Cerebellar nuclear complex (tissue), 1 donor: ENCODE results near the gene CD63.

Experiments used
- DNase-seq, 2 experiments: peaks; one replicate each; lab custom pipeline; 2025; lab: John Stamatoyannopoulos, UW

The CD63 gene

GRCh38 chr12:55739025-55739378, 10.2 kb upstream of the CD63 start:
- no peak for DNase-seq

- DNase-seq = peak; percentile 5 to 72
Observed at GRCh38 chr12:55738123-55739024, 9.6 kb upstream of the CD63 start.

DNA sequence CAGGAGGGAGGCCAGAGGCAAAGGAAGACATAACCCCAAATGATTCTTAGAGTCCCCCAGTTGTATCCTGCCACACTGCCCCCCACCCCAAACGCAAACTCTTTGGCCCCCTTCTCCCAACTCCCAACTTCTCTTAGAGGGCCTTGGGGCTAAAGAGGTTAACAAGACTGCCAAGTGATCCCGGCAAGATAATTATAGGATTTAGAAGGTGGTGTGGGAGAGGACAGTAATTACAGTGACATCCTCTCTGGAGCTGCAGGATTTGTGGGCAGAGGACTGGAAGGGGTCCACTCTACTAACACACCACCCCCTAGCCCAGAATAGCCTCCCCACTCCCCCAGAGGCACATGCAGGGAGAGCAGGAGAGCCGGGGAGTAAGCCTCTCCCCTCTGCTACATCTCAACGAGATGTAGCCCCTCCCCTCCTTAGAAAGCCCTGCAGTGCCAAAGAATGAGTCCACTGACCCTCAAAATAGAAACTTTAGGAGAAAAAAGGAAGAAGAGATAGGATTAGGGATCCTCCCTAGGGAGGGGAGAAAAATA, 8.8 kb upstream of the CD63 start:
- DNase-seq = no peak

DNA sequence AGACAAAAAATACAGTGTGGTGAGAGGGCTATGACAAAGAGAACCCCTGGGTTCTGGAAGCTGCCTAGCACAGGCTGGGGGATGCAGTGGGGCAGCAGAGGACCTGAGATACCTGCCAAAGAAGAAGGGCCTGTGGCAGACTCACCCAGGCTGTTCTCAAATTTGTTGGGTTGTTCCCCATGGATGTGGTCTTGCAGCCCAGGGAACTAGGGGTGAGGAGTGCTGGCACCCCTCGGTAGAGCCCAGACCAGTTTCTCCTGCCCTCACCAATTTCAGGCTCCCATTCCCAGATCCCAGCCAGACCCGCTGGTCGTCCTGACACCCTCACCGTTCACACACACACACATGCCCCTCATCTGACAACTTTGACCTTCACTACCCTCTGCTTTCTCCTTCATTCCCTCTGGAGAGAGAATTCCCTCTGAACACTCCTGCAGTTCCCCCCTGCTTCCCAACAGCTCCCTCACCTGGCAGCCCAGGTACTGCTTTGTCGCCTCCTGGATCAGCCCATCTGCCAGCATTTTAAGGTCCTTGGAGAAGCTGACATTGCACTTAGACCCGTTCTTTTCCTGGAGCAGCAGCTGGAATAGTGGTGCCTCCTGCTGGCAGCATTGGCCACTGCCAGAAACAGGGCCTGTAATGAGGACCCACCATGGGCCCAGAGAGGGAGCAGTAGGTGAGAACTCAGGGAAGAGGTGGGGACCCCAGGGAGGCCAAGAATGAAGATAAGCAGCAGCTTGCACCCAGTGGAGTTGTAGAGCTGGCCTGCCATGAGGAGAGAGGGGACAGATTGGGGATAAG, 8.2 kb upstream of the CD63 start:
- DNase-seq = no peak

DNA sequence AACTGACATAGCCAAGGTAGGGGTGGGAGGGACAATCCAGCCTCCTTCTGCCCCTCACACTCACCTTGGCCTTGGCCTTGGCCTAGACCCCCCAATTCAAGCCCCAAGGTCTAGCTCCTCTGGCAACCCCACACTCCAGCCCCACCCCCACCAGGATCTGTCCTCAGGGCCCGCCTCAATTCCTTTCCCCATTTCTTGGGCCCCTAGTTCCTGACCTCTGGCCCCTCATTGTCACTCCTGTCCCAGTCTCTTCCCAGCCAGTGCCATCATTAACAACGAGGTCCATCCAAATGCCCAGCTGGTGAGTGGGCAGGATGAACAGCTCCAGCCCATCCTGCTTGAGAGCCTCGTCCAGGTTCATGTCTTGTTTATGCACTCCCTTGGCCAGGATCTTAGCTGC, 7.3 kb upstream of the CD63 start:
- no peak for DNase-seq

GRCh38 chr12:55734595-55734994, 5.8 kb upstream of the CD63 start:
- no peak for DNase-seq

- no peak for DNase-seq
Observed at GRCh38 chr12:55733858-55734257, 5.0 kb upstream of the CD63 start.

- DNase-seq = no peak
Observed at GRCh38 chr12:55733021-55733555, 4.3 kb upstream of the CD63 start.

GRCh38 chr12:55732288-55732687, 3.5 kb upstream of the CD63 start:
- no peak for DNase-seq

DNA sequence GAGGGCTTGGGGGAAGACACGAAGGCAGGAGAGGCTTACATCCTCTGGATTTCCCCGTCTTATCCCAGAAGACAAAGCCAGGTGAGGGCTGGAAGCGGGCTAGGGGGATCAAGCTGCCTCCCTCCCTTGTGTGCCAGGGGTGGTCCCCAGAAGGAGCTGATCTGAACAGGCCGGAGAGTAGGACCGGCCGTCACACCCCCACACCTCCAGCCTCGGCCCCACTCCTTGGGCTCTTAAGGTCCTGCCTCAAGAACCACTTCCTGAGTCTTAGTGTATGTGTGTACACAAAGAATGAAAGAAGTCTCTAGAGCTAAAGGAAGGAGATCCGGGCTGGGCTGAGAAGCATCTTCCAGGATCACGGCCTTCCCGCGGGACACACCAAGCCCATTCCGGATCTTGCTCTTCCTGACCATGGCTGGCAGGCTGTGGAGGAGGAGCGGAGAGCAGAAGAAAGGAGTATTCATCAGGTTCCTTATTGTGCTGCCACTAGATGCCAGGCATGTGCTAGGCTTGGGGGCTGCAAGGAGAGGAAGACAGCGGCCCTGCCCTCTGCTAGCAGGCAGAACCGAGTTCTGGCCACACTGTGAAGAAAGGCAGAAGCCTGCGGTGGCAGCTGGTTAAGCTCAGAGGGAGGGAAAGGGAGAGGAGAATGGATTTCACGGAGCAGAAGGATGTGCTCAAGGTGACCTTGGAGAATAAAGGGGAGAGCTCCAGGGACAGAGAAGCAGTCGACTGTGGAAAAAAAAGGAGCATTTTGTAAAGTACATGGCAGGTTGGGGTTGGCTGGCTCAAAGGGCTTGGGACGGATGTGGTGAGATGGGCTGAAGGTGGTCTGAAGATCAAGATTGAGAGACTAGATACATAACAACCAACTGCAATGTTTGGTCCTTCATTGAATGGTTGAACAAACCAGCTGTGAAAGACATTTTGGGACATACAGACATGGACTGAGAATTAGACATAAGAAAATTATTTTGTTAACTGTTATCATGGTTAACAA, 1.3 kb upstream of the CD63 start:
- DNase-seq = peak in 1 of 2 experiments; percentile 6

GRCh38 chr12:55728186-55728938, 447 bp downstream of the CD63 start:
- no peak for DNase-seq

- no peak for DNase-seq
Observed at GRCh38 chr12:55727643-55728185, 1.1 kb downstream of the CD63 start.

DNA sequence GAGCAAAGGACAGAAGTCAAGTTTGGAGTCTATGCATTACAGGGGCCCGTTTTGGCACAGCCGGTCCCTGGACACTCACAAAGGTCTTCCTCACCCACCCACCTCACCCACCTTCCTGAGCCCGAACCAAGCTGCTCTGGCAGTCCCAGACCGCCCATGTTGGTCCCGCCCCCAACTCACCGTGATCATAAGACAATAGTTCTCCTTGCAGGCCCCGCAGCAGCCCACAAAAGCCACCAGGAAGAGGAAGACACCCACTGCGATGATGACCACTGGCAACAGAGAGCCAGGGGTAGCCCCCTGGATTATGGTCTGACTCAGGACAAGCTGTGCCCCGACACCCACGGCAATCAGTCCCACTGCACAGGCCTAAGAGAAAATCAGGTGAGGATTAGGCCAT, 1.8 kb downstream of the CD63 start:
- DNase-seq = no peak

- no peak for DNase-seq
Observed at GRCh38 chr12:55725556-55725955, 3.3 kb downstream of the CD63 start.

DNA sequence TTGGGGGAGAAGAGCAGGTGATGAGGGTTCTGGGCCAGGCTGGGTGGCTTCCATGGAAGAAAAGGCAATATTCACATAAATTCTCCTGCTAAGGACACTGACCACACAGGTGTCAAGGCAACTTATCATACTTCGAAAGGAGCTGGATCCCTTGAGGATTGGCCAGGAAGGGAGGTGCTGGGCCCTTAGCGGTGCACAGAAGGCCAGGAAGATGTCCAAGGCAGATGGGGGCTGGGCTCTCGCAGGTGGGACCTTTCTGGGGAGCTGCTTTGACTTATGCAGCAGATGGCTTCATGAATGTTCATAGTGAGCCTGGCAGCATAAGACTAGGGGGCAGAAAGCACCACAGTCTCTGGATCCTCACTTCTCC, 3.9 kb downstream of the CD63 start:
- no peak for DNase-seq

DNA sequence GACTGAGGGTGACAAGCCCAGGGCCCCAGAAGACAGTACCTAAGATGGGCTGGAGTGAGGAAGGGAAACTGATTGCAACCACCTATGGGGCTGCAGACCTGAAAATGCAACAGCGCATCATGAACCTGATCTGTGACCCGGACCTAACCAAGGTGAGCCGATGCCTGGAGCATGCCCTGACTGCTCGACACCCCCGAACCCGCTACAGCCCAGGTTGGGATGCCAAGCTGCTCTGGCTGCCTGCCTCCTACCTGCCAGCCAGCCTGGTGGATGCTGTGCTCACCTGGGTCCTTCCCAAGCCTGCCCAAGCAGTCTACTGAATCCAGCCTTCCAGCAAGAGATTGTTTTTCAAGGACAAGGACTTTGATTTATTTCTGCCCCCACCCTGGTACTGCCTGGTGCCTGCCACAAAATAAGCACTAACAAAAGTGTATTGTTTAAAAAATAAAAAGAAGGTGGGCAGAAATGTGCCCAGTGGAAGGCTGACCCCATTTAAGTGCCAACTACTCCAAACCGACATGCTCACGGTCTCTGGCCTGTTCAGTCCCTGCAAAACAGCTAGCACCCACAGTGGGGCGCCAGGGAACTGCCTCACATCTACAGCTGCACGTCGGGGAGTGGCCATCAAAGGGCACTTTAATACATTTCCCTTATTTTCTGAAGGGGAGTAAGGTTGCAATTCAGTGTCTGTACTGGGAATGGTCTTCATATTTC, 4.4 kb downstream of the CD63 start:
- DNase-seq = no peak

DNA sequence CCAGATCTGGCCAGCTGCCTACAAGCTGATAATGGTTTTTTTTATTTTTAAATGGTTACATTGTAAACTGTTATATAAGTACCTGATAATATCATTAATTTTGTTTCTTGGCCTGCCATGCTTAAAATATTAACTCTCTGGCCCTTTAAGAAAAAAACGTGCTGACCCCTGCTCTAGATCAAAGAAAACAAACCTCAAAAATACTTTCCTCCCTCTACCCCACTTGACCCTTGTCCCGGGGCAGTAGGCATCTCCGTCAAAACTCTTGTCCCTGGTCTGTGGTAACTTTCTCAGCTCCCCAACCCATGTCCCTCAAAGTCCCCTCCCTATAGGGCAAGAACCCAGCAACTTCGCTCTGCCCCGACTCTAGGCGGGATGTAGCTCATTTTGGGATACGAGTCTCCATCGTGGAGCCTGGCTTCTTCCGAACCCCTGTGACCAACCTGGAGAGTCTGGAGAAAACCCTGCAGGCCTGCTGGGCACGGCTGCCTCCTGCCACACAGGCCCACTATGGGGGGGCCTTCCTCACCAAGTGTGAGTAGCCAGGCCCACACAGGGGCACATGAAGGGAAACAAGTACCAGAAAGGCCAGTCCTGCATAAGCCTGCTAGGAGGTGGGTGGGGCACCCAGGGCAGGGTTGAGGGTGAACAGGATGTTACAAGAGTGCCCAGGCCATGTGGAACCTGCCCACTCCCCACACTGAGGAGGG, 5.1 kb downstream of the CD63 start:
- no peak for DNase-seq

- no peak for DNase-seq
Observed at GRCh38 chr12:55722948-55723347, 5.9 kb downstream of the CD63 start.

DNA sequence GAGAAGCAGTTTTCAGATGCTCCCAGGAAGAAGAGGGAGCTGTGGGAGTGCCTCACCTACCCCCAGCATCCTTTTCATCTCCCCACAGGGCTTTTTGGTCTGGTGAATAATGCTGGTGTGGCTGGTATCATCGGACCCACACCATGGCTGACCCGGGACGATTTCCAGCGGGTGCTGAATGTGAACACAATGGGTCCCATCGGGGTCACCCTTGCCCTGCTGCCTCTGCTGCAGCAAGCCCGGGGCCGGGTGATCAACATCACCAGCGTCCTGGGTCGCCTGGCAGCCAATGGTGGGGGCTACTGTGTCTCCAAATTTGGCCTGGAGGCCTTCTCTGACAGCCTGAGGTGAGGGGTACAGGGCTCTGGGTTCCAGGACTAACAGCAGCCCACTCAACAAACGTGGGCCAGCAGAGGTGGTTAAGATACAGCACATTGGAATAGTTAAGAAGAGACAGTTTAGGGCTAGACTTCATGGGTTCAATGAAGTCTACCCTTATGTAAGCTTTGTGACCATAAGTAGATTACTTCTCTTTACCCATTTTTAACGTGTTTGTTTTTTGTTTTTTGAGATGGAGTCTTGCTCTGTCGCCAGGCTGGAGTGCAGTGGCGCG, 7.1 kb downstream of the CD63 start:
- DNase-seq = no peak
